Muscle of leg (tissue), 11 donors: ENCODE measurements around the gene C17orf67. TPM values are rescaled to one million over a fixed set of nuclear protein-coding genes. Genes with fewer than 3 reads are reported as not detected.
"Not testable (repeated sequence)": the region's sequence is repeated elsewhere in the genome, so short reads cannot be mapped to it uniquely, and the experiment has no call there.

ENCODE experiments used
- DNase-seq: peaks from one replicate; pipeline ENCODE4 v3.0.0; 2013
- H3K27ac ChIP-seq: one replicate; pipeline ENCODE4 v1.5.1; 2013; ENCODE audit warnings: mild to moderate bottlenecking, low read length, control low read depth
- H3K27me3 ChIP-seq: one replicate; pipeline ENCODE4 v1.6.1; 2013; ENCODE audit warnings: low read length; ENCODE audit not compliant: control insufficient read depth, insufficient read depth
- H3K36me3 ChIP-seq: one replicate; pipeline ENCODE4 v1.6.1; 2013; ENCODE audit warnings: low read length; ENCODE audit not compliant: control insufficient read depth, insufficient read depth
- H3K4me1 ChIP-seq: one replicate; pipeline ENCODE4 v1.6.1; 2013; ENCODE audit warnings: low read length; ENCODE audit not compliant: control insufficient read depth, insufficient read depth
- H3K4me3 ChIP-seq: one replicate; pipeline ENCODE4 v1.5.1; 2013; ENCODE audit warnings: low read length, control low read depth
- H3K9me3 ChIP-seq: replicated peaks from 2 replicates; pipeline ENCODE4 v1.6.1; 2013; ENCODE audit warnings: low read depth, low read length; ENCODE audit not compliant: control insufficient read depth
- WGBS: methylation state at CpG from one replicate; pipeline ENCODE4 v1.1.5; 2013; ENCODE audit warnings: missing lambda C conversion rate; ENCODE audit not compliant: insufficient coverage; 5-methylcytosine and 5-hydroxymethylcytosine counted together
- polyA plus RNA-seq, 8 donors: library from polyadenylated mRNA; unstranded; fragments of 120-200 nt; gene quantifications; one replicate each; pipeline versions ENCODE4 v1.2.1 to v1.2.3, GENCODE V29; 2013; ENCODE audit warnings: inconsistent platforms in 1 of 8, low replicate concordance in 1 of 8; ENCODE audit not compliant: insufficient read length in 8 of 8, insufficient read depth in 1 of 8
- total RNA-seq: library from RNA; stranded (reverse); fragments of 120-200 nt; gene quantifications from one replicate; pipeline ENCODE4 v1.2.4, GENCODE V29; 2013

The C17orf67 gene
- total and polyA plus RNA-seq, 9 donors, result 1.3 to 2.3 (median 1.9) TPM

DNA sequence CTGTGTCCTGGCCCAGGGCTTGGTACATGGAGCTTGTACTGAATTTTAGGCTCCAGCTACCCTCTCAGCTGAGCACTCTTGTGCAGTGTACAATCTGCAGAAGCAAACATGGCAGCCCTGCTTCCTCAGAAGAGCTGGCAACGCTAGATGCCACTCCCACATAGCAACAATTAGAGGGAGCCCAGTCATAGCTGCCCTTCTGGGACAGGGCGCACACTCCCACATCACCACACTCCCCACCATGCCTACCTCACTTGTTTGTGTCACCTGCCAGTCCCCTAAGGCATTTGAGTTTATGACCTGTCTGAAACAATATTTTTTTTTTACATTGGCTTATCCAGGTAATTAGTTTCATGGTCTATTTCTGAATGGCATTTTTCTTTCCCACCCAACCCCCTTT is 72.3 kb downstream of the C17orf67 start:
- H3K9me3 ChIP-seq, result no peaks in the 10 kb centered on the region
- 83% methylated on average over 2 of the region's 2 CpGs for WGBS
- H3K27me3 ChIP-seq, result no peaks in the 10 kb centered on the region
- H3K4me1 ChIP-seq, result no peaks in the 10 kb centered on the region
- no peak for DNase-seq
- H3K27ac ChIP-seq, result no peak overlapping the region
- H3K4me3 ChIP-seq, result no peak overlapping the region
- no peaks in the 10 kb centered on the region for H3K36me3 ChIP-seq

DNA sequence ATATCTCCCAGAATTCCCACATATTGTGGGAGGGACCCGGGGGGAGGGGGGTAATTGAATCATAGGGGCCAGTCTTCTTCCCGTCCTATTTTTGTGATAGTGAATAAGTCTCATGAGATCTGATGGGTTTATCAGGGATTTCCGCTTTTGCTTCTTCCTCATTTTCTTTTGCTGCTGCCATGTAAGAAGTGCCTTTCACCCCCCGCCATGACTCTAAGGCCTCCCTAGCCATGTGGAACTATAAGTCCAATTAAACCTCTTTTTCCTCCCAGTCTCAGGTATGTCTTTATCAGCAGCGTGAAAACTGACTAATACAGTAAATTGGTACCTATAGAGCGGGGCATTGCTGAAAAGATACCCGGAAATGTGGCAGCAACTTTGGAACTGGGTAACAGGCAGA is 76.1 kb downstream of the C17orf67 start:
- not testable (repeated sequence) for DNase-seq, H3K36me3 ChIP-seq, H3K27ac ChIP-seq, H3K27me3 ChIP-seq, H3K4me1 ChIP-seq, H3K4me3 ChIP-seq, H3K9me3 ChIP-seq
- 100% methylated on average over 4 of the region's 7 CpGs for WGBS

DNA sequence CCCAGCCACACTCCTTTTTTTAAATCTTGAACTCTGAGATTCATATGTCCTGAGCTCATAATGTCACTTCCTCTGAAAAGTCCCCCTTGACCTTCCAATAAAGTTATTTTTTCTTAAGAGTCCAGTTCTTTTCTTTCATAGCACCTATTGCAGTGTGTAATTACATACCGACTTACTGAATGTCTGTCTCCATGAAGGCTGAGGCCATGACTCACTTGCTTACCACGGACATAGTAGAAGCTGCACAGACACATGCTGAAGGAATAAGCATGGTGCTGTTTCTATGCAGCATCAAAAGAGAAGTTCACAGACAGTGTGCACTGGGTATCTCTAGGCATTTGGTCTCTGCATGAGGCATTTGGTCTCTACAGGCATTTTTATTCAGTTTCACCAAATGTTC is 77.2 kb downstream of the C17orf67 start:
- WGBS, result 71% methylated on average over 2 of the region's 2 CpGs
- no peak overlapping the region for H3K27ac ChIP-seq
- H3K4me1 ChIP-seq, result peaks cover 4% of the 10 kb centered on the region
- no peak overlapping the region for H3K4me3 ChIP-seq
- H3K27me3 ChIP-seq, result no peaks in the 10 kb centered on the region
- H3K36me3 ChIP-seq, result no peaks in the 10 kb centered on the region
- H3K9me3 ChIP-seq, result no peaks in the 10 kb centered on the region
- no peak for DNase-seq

DNA sequence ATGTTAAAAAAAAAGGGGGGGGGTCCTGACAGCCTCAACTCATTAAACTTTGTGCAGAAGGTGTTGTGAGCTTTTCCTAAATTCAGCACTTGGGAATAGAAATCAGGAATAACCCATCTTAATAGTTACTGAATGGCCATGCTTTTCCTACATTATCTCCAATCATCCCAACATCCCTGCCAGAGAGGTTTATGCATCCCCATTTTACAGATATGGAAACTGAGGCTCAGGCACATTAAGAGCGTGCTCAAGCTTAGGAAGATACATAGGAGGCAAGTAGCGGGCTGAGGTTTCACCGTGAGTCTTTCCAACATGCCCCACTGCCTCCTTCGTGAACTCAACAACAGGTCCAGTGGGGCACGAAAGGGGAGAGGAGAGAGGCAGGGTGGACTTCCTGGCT is 78.4 kb downstream of the C17orf67 start:
- no peaks in the 10 kb centered on the region for H3K27me3 ChIP-seq
- 100% methylated on average over 1 of the region's 5 CpGs for WGBS
- DNase-seq, result no peak
- peaks cover 7% of the 10 kb centered on the region for H3K4me1 ChIP-seq
- H3K27ac ChIP-seq, result no peak overlapping the region
- H3K4me3 ChIP-seq, result no peak overlapping the region
- no peaks in the 10 kb centered on the region for H3K36me3 ChIP-seq
- no peaks in the 10 kb centered on the region for H3K9me3 ChIP-seq

DNA sequence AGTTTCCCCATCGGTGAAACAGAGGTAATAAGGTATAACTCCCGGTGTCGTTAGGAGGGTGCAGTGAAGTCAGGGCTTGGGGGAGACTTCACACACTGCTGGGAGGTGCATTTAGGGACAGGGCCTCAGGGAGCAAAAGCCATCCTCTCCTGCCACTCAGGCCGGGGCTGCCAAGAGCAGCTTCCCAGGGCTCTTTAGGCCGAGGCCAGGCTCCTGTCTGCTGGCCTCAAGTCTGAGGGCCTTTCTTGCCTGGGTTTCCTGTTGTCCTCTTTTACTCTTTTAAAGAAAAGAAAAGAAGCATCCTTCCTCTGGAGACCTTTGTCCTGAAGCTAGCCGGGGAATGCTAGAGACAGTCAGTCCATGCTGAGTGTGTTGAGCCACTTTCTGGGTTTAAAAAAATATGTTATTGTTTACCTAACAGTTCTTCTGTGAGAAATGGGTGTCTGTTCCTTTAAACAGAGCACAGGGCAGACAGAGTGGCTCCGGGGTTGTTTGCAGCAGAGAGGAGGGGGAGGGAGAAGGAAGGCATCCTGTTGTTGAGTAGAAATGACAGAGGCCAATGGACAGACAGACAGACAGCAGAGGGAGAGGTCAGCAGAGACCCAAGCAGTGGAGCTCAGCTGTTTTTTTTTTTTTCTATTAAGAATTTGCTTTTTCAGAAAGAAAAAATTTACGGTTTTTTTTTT is 79.1 kb downstream of the C17orf67 start:
- no peaks in the 10 kb centered on the region for H3K36me3 ChIP-seq
- no peak overlapping the region for H3K27ac ChIP-seq
- H3K27me3 ChIP-seq, result no peaks in the 10 kb centered on the region
- H3K4me1 ChIP-seq, result peaks cover 10% of the 10 kb centered on the region
- no peak overlapping the region for H3K4me3 ChIP-seq
- H3K9me3 ChIP-seq, result no peaks in the 10 kb centered on the region
- no peak for DNase-seq
- 50% methylated on average over 5 of the region's 8 CpGs for WGBS

DNA sequence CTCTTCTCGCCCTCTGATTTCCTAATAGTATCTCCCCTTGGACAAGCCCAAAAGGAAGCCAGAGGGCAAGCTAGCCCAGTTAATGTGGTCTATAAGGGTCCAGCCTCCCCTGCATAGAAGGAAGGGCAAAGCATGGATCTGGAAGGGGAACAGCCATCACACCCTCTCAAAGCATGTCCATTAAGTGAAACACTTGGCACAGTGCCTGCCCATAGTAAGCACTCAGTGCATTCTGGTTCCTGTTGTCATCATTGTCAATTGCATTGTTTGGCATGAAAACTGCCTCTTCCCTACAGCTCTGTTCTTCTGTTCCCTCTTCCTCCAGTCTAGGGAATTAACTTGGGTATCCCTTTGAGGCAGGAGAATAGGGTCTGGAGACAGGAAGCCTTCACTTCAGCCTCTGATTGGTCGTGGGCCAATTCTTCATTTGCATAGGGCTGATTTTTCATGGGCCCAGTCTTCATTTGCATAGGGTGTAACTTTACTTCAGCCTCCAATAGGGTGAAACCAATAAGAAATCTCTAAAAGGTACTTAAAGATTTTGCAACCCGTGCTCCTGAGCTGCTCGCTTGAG is 81.4 kb downstream of the C17orf67 start:
- WGBS, result 71% methylated on average over 1 of the region's 4 CpGs
- Histone ChIP-seq H3K27ac (no peak overlapping the region), H3K36me3 (no peaks in the 10 kb centered on the region), H3K9me3 (no peaks in the 10 kb centered on the region), H3K4me3 (no peak overlapping the region), H3K4me1 (peaks cover 10% of the 10 kb centered on the region), H3K27me3 (no peaks in the 10 kb centered on the region)
- DNase-seq, result peak; percentile 21

DNA sequence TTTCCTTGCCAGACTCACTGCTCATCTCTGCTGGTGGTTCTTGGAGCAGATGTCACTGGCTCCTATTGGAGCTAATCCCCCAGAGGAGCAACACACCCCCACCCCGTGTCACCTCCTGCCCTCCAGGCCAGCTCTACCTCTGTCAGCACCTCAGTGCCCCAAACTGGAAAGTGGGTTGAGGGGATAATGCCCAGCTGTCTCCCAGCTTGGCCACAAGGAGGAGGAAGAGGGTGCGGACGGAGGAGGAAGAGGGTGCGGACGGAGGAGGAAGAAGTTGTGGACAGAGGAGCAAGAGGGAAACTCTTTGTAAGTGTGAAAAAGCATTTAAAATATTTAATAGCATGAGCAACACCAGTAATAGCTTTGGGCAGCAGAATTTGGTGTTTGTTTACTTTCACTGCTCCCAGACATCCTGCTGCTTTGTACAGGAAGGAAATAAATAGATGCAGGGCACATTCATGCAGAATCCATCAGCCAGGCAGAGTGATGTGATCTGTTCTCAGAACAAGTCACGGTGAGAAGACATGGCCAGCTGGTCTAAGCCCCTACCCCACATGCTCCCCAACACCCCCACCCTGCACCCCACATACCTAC is 82.5 kb downstream of the C17orf67 start:
- Histone ChIP-seq H3K27me3 (no peaks in the 10 kb centered on the region), H3K9me3 (no peaks in the 10 kb centered on the region), H3K4me3 (no peak overlapping the region), H3K27ac (no peak overlapping the region), H3K36me3 (no peaks in the 10 kb centered on the region), H3K4me1 (peaks cover 10% of the 10 kb centered on the region)
- DNase-seq, result no peak
- 22% methylated on average over 1 of the region's 6 CpGs for WGBS

DNA sequence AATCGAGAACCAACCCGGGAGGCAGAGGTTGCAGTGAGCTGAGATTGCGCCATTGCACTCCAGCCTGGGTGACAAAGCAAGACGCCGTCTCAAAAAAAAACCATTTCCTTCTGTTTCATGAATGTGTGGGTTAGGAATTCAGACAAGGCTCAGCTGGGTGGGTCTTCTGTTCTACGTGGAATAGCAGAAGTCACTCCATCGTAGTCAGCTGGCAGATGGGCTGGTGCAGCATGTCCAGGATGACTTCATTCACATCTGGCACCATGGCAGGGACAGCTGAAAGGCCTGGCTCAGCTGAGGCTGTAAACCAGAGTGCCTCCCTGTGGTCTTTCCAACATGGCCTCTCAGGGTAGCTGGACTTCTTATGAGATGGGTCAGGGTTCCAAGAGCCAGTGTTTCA is 89.0 kb downstream of the C17orf67 start:
- Histone ChIP-seq H3K4me1 (peaks cover 5% of the 10 kb centered on the region), H3K27me3 (no peaks in the 10 kb centered on the region)
- WGBS, result 88% methylated on average over 6 of the region's 7 CpGs

DNA sequence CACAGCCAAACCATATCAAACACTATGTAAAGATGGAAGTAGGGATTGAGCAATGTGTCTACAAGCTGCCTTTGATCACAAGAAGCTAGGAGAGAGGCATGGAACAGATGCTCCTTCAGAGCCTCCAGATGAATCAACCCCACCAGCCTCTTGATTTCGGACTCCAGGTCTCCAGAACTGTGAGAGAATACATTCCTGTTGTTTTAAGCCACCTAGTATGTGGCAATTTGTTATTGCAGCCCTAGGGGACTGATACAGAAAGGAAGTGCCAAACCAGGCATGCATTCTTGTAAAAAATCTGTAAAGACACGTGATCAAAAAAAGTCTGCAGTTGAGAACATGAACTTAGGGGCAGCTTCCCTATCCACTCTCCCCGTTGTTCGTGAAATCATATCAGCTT is 91.1 kb downstream of the C17orf67 start:
- whole genome bisulfite sequencing, result 20% methylated on average over 1 of the region's 4 CpGs
- H3K4me3 ChIP-seq, result no peak overlapping the region
- peaks cover 4% of the 10 kb centered on the region for H3K9me3 ChIP-seq
- no peak overlapping the region for H3K27ac ChIP-seq
- DNase-seq, result no peak
- no peaks in the 10 kb centered on the region for H3K36me3 ChIP-seq
- no peaks in the 10 kb centered on the region for H3K27me3 ChIP-seq
- peaks cover 8% of the 10 kb centered on the region for H3K4me1 ChIP-seq

More for the DNA sequence above, 89.0 kb downstream of the C17orf67 start:
- DNase-seq, result no peak
- H3K36me3 ChIP-seq, result no peaks in the 10 kb centered on the region
- H3K9me3 ChIP-seq, result peaks cover 4% of the 10 kb centered on the region
- no peak overlapping the region for H3K4me3 ChIP-seq
- no peak overlapping the region for H3K27ac ChIP-seq
